ENCODE results near the gene TTL.
A peak's percentile ranks its signal among the peaks of the same experiment; 100 is the strongest.
"Not testable (repeated sequence)": the region's sequence is repeated elsewhere in the genome, so short reads cannot be mapped to it uniquely, and the experiment has no call there.

The TTL gene

DNA sequence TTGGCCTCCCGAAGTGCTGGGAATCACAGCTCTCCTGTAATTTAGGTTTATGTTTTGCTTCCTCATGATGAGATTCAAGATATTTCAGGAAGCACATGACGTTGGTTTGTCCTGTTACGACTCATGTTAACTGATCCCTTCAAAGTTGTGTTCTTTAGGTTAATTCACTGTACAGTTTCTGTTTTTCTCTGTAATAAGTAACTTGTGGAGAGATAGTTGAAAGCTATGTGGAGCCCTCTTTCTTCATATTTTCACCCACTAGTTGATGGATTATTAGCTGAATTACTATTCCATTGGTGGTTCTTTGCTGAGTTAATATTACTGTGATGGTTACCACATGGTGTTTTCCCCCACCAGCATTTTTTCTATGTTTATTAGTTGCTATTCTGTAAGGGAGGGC is 84.1 kb downstream of the TTL start:
- no peak overlapping the region for H3K4me3 ChIP-seq (ENCODE audit: low read depth, low read length)
- no peak for DNase-seq (ENCODE audit: low read depth)

DNA sequence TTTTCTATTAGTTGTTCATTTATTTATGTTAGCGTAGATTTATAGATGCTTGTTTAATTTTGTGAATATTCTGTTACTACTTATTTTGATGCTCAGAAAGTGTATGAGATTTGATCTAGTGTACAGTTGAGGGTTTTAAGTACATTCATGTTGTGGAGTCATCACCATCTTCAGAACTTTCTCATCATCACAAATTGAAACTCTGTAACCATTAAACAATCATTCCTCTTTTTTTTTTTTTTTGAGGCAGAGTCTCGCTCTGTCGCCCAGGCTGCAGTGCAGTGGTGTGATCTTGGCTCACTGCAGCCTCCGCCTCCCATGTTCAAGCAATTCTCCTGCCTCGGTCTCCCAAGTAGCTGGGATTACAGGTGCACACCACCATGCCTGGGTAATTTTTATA is 84.6 kb downstream of the TTL start:
- H3K4me3 ChIP-seq (ENCODE audit: low read depth, low read length); DNase-seq (ENCODE audit: low read depth): not testable (repeated sequence)

DNA sequence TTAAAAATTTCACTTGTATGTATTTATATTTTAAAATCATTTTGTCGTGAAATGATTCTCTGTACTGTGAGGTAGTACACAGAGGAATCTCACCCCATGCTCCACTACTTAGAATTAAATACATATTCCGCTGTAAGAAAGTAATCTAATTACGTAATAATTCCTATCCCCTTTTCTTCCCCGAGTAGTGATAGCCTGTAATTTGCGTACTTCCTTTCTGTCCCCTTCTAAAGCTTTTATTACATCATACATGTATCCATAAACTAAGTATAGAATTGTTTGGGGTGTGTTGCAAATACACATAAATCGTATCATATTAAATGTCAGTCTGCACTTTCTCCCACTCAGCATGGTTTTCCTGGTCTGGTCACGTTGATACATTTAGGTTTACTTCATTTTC is 90.0 kb downstream of the TTL start:
- H3K4me3 ChIP-seq (ENCODE audit: low read depth, low read length) = no peak overlapping the region
- no peak for DNase-seq (ENCODE audit: low read depth)

DNA sequence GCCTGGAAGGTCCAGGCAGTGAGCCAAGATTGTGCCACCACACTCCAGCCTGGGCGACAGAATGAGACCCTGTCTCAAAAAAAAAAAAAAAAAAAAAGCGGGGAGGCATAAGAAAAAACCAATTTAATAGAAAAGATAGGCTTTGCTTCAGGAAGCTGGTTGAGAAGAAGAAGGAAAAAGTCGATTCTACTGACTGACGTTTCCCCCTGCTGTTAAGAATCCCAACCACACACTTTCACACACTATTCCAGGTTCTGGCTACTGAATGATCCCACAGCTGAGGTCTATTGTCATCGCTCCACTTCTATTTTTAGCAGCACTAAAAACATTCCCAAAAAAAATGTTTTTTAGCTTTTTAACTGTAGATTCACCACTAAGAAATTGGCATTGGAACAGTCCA is 95.8 kb downstream of the TTL start:
- DNase-seq (ENCODE audit: low read depth) = no peak

DNA sequence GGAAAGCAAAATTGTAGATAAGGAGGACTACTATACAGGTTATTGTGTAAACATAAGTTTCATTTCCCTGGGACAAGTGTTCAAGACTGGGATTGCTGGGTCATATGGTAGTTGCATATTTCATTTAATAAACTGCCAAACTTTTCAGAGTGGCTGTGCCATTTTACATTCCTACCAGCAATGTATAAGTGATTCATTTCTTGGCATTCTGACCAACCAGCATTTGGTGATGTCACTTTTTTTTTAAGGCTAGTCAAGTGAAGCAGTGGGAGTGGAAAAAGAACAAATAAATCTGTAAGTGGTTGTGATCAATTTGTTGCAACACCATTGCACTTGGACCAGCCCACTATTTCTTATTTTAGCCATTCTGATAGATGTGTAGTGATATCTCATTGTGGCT is 97.3 kb downstream of the TTL start:
- DNase-seq (ENCODE audit: low read depth) = peak; percentile 76
- no peak overlapping the region for H3K4me3 ChIP-seq (ENCODE audit: low read depth, low read length)

More for the DNA sequence above, 95.8 kb downstream of the TTL start:
- no peak overlapping the region for H3K4me3 ChIP-seq (ENCODE audit: low read depth, low read length)

DNA sequence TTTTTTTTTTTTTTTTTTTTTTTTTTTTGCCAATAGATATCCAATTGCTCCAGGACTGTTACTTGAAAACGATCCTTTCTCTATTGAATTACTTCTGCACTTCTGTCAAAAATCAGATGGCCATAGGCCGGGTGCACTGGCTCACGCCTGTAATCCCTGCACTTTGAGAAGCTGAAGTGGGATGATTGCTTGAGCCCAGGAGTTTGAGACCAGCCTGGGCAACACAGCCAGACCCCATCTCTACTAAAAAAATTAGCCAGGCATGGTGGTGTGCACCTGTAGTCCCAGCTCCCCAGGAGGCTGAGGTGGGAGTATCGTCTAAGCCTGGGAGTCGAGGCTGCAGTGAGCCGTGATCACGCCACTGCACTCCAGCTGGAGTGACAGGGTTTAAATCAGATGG is 98.1 kb downstream of the TTL start:
- no peak for DNase-seq (ENCODE audit: low read depth)
- H3K4me3 ChIP-seq (ENCODE audit: low read depth, low read length) = no peak overlapping the region

DNA sequence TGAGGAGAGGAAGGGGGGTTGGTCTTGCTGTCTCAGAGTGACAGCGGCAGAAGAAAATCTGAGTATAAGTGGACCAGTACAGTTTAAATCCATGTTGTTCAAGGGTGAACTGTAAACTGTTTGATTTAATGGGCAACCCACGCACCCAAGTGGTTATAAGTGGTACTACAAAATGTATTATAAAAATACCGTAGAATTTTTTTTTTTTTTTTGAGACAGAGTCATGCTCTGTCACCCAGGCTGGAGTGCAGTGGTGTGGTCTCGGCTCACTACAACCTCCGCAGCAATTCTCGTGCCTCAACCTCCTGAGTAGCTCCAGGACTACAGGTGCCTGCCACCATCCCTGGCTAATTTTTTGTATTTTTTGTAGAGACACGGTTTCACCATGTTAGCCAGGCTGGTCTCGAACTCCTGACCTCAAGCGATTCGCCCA is 100.4 kb downstream of the TTL start:
- H3K4me3 ChIP-seq (ENCODE audit: low read depth, low read length) = no peak overlapping the region
- peak; percentile 25 for DNase-seq (ENCODE audit: low read depth)

DNA sequence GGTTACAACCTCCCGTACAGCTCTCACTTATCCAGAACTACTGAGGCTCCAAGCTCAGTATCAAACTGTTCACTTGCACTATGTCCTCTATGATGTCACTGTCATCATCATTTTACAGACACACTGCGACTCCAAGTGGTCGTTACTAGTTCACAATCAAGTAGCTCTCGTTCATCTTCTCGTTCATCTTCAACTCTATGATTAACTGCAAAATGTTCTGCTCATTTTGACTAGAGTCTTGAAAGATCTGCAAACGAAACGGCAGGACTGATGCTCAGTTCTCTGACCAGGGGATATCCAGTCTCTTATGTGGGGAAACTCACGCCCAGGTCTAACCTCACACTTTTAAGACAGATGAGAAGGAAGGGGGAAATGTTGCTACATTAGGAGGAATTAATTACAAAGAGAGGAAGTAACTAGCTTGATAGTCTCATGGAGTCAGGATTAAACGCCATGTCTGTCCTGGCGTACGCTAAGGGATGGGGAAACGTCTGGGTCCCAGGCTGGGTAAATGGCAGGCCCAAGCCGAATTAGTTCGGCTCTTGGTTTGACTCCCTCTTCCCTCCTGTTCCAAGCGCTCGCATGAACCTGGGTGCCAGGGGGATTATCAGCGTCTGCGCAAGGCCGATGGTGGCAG is 101.7 kb downstream of the TTL start:
- no peak for DNase-seq (ENCODE audit: low read depth)
- H3K4me3 ChIP-seq (ENCODE audit: low read depth, low read length) = peak overlapping the region; percentile 61

DNA sequence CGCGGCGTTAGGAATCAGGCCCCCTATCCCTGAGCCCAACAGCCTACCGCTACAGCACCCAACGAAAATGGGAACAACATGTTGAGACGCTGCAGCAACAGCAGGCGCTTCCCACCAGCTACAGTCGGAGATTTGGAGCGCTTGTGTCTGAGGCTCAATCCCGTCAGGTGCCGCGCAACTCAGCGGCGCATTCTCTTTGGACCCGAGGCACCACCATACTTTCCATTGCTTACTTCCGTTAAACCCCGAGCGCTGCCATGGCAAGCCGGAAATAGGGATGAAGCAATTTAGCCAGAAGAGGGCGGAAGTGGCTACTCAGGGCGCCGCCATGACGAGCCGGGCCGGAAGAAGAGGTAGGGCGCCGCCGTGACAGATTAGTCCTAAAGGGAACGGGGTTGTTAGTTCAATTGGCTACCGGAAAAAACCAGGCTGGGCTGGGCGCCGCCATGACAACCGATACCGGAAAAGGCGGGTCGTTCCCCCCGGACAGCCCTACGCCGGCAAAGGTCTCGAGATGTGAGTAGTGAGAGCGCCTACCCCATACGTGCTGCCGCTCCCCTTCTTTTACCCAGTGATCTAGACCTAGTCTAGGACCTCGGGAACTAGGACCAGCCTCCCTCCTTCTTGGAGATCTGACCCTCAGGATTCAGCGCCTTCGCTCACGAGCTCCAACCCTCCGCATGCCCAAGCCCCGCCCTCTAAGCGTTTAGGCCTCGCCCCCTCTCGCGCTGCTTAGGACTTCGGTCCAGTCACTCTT is 102.4 kb downstream of the TTL start, which contains the start of gene CHCHD5:
Gene CHCHD5 (plus strand): TSS at position 476 of the 757 bp plus-strand sequence. CDS start 39 bp downstream, at position 515.
- peak within 1 kb of the TSS; percentile 61 for H3K4me3 ChIP-seq (ENCODE audit: low read depth, low read length)

DNA sequence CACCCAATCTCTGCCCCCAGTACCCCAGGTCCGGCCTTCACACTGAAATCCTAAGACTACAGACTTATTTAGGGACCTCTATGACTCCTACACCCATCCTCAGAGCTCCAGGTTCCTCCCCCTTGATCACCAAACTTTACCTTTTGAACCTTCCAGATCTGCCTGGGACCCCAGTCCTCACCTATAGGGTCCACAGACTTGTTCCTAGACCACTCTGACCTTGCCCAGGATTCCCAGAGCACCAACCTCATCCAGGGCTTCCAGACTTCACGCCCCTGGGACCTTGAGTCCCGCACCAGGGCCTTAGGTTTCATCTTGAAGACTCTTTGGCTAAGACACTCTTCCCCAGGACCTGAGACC is 102.9 kb downstream of the TTL start:
- peak overlapping the region; percentile 61 for H3K4me3 ChIP-seq (ENCODE audit: low read depth, low read length)
- no peak for DNase-seq (ENCODE audit: low read depth)

More for the DNA sequence above, 102.4 kb downstream of the TTL start, which contains the start of gene CHCHD5:
- peak; percentile 82 for DNase-seq (ENCODE audit: low read depth)

DNA sequence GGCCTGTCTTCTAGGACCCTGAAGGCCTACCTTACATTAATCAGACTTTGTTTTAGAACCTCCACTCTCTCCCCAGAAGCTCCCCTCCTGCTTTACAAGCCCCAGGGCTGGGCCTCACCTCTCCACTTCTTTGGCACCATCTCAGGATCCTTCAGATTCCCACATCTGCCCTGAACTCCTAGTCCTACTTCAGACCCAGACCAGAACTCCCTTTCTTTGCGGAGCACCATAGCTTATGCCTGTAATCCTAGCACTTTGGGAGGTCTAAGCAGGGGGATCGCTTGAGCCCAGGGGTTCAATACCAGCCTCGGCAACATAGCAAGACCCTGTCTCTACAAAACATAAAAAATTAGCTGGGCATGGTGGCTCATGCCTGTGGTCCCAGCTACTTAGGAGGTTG is 103.4 kb downstream of the TTL start:
- H3K4me3 ChIP-seq (ENCODE audit: low read depth, low read length) = peak overlapping the region; percentile 61
- no peak for DNase-seq (ENCODE audit: low read depth)

DNA sequence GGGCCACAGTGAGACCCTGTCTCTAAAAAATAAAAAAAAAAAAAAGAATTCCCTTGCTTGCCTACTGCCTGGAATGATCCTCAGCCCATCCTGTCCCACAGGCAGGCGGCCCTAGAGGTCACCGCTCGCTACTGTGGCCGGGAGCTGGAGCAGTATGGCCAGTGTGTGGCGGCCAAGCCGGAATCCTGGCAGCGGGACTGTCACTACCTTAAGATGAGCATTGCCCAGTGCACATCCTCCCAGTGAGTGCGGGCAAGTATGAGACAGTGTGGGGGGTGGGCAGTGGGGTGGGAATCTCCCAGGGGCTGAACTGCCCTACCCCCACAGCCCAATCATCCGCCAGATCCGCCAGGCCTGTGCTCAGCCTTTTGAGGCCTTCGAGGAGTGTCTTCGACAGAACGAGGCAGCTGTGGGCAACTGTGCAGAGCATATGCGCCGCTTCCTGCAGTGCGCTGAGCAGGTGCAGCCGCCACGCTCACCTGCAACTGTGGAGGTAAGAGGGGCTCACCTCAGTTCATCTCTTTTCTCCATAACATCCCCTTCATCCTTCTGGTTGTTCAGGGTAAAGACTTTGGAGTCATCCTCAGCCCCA is 104.0 kb downstream of the TTL start:
- no peak overlapping the region for H3K4me3 ChIP-seq (ENCODE audit: low read depth, low read length)
- no peak for DNase-seq (ENCODE audit: low read depth)

DNA sequence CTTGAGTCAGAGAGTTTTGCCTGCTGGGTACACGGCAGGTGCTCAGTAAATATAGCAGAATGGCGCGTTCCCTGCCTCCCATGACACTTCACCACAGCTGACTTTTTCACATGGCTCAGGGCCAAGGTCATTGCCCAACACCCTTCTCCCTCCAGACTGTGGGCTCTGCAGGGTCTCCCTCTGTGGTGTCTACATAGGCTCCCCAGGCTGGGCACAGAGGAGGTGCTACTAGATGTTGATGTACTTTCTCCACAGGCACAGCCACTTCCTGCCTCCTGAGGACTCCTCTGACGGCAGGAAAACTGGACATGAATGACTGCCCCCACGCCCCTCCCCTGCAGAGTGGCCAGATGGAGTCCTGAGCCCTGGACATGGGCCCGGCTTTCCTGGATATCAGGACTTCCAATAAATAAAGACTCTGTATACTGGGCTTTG is 106.7 kb downstream of the TTL start:
- H3K4me3 ChIP-seq (ENCODE audit: low read depth, low read length) = no peak overlapping the region
- DNase-seq (ENCODE audit: low read depth) = no peak
